HG02852 (cell line): ENCODE results near the gene INPP5B.
"Not testable (repeated sequence)": the region's sequence is repeated elsewhere in the genome, so short reads cannot be mapped to it uniquely, and the experiment has no call there.

ENCODE experiments used
- ATAC-seq: cut with Tn5 transposase; IDR thresholded peaks from one replicate; pipeline ENCODE4 v1.9.1; 2021; ENCODE audit warnings: mild to moderate bottlenecking, moderate library complexity; ENCODE audit not compliant: unreplicated experiment

The INPP5B gene

GRCh38 chr1:37915476-37916093 is 31.3 kb downstream of the INPP5B start:
- no peak for ATAC-seq

DNA sequence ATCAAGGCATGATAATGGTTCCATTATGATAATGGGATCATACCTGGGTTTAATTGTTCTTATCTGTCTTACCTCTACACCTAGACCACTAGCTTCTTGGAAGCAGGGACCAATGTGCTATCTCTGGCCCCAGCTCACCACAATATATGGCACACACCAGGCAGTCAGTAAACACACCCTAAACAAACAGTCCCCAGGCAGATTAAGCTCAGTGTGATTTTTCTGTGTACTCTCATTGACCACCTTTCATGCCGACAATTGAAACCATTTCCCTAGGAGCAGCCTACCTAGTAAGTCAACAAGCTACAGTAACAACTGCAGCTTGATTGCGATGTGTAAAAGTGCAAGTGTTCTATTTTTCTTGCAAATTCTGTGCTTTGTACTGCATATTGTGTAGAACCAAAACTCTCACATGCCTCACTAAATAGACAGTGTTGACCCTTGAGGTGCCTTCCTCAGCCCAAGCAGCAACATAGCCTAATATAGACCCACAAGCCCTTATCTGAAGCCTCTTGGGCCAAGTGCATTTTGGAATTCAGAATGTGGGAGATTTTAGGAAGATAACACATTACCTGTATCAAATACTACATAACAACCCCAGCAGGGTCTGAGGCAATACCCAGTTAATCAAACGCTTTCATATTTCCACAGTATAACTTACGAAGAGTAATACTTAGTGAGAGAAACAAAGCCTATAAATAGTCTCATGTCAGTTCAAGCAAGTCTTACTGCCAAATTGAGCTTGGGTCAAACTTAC is 32.0 kb downstream of the INPP5B start:
- no peak for ATAC-seq

DNA sequence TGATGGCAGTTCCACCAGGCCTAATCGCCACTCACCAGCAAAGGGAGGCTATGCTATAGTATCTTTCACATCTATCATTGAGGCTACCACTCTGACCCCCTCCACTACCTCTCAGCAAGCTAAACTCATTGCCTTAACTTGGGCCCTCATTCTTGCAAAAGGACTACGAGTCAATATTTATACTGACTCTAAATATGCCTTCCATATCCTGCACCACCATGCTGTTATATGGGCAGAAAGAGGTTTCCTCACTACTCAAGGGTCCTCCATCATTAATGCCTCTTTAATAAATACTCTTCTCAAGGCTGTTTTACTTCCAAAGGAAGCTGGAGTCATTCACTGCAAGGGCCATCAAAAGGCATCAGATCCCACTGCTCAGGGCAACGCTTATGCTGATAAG is 35.4 kb downstream of the INPP5B start:
- ATAC-seq, result not testable (repeated sequence)

DNA sequence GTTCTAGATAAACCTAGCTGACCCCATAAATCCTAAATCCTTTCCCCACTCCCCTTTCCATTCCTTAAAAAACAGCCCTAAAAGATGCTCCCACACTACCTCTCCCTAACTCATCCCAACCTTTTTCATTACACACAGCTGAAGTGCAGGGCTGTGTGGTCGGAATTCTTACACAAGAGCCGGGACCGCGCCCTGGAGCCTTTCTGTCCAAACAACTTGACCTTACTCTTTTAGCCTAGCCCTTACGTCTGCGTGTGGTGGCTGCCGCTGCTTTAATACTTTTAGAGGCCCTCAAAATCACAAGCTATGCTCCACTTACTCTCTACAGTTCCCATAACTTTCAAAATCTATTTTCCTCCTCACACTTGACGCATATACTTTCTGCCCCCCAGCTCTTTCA is 36.0 kb downstream of the INPP5B start:
- not testable (repeated sequence) for ATAC-seq

- not testable (repeated sequence) for ATAC-seq
Observed at GRCh38 chr1:37908531-37908930, 38.3 kb downstream of the INPP5B start.

- not testable (repeated sequence) for ATAC-seq
Observed at GRCh38 chr1:37907416-37908125, 39.3 kb downstream of the INPP5B start.

DNA sequence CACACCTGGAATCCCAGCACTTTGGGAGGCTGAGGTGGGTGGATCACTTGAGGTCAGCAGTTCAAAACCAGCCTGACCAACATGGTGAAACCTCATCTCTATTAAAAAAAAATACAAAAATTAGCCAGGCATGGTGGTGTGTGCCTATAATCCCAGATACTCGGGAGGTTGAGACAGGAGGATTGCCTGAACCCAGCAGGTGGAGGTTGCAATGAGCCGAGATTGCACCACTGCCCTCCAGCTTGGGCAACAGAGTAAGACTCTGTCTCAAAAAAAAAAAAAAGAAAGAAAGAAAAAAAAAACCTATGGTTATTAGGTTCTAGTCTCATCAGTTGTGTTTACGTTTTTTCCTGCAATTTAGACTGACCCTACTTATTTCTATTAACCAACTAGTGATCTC is 40.3 kb downstream of the INPP5B start:
- ATAC-seq, result not testable (repeated sequence)

DNA sequence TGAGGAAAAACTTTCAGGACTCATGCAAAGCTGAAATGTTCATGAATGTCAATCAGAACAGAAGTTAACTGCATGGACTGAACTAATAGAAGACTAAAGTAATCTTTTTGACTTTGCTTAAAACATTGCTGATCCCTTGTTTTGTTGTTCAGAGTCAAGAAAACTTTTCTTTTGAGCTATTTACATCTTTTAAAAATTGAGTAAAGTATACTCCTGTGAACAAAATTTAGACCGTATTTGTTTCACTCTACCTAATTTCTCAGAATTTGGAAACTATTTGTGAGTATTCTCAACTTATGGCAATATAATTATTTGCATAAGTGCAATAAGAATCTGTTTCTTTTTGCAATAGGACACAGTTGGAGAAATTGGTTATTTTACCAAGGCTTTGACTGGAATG is 41.1 kb downstream of the INPP5B start:
- ATAC-seq, result no peak

DNA sequence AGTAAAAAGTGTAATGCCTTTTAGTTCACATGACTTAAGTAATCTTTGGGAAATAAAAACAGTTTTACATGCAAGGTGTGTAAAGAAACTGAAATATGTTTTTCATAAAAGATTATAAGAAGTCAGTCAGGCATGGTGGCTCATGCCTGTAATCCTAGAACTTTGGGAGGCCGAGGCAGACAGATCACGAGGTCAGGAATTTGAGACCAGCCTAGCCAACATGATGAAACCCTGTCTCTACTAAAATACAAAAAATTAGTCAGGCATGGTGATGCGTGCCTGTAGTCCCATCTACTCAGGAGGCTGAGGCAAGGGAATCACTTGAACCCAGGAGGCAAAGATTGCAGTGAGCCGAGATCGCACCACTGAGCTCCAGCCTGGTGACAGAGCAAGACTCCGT is 42.9 kb downstream of the INPP5B start:
- ATAC-seq, result not testable (repeated sequence)

DNA sequence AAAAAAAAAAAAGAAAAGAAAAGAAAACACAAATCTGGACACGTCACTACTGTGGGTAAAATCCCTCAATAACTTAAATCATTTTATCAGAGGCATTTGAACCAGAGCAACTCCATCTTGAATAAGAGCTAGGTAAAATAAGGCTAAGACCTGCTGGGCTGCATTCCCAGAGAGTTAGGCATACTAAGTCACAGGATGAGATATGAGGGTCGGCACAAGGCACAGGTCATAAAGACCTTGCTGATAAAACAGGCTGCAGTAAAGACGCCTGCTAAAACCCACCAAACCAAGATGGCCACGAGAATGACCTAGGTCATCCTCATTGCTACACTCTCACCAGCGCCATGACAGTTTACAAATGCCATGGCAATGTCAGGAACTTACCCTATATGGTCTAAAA is 43.9 kb downstream of the INPP5B start:
- ATAC-seq, result no peak

GRCh38 chr1:37901893-37902225 is 45.0 kb downstream of the INPP5B start:
- no peak for ATAC-seq

DNA sequence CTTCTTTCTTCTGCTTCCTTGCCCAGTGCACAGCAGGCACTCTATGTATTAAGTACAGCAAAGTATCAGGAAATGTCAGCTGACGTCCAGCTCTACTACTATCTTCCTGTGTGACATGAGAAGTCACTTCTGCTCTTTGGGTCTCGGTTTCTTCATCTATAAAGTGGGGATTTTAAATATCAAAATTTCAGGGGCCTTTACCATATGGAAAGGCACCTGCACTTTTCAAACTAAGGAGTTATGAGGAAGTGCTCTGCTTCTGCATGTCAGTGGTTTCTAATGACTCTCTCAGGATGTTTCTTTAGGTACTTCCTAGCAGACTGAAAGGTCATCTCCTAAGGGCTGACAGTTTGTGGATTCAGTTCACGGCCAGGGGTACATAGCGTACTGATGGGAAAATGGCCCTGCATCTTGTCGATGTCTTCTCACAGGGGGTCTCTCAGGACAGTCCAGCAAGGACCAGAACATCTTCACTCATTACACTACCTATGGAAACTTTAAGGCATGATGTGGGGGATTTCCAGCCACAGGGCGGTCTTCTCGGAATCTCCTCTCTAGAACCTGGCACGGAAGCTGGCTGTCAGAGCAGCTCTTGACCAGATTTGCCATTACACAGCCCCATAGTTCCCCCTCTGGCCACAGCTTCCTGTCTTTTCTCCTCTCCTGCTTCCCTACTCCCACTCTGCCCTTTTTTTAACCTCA is 45.5 kb downstream of the INPP5B start:
- peak; percentile 62 for ATAC-seq

DNA sequence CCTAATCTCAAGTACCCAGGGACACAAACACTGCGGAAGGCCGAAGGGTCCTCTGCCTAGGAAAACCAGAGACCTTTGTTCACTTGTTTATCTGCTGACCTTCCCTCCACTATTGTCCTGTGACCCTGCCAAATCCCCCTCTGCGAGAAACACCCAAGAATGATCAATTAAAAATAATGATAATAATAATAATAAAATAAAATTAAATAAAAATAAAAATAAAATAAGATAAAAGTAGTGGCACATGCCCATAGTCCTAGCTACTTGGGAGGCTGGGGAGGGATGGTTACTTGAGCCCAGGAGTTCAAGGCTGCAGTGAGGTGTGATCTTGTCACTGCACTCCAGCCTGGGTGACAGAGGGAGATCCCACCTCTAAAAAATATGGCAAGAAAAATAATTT is 49.3 kb downstream of the INPP5B start:
- ATAC-seq, result not testable (repeated sequence)

DNA sequence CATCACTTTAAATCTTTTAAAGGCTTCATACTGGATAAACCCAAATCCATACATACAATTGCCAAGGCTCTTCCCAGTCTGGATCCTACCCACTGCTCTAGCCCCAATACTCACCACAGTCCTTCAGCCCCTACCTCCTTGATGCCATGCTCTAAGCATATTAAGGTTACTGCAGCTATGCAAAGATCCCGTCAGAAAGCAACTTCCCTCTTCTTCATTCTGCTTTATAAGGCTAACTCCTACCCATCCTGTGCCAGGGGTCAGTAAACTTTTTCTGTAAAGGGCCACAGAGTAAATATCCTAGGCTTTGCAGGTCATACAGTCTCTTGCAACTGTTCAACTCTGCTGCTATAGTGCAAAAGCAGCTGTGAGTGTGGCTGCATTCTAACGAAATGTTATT is 53.2 kb downstream of the INPP5B start:
- no peak for ATAC-seq

DNA sequence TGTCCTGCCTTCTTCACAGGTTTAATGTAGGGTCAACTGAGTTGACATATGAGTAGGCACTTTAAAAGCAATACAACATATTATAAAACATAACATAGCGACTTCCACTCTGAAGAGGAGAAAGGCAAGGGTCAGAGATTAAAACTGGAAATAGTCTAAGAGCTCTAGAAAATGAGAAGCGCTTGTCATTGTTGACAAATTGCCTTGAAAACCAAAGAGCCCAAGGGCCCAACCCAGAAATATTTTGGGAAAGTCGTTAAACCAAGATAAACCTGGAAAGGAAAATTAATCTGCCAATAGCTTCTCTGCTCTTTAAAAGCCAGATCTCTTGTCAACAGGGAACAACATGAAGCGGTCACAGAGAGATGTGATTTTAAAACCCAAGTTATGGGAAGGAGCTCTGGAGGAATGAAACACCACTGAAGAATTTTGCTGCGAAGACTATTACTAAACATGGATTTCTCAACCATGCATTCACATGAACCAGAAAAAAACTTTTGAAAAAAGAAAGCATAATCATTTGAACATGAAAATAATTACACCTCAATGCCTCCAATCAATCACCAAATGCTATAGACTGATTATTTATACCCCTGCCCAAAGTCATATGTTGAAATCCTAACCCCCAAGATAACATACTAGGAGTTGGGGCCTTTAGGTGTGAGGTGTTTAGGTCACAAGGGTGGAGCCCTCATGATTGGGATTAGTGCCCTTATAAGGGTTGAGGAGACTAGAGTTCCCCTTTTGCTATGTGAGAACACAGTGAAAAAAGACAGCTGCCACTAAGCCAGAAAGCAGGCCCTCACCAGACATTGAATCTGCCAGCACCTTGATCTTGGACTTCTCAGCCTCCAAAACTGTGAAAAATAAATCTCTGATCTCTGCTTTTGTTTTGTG is 54.5 kb downstream of the INPP5B start:
- no peak for ATAC-seq

- ATAC-seq, result no peak
Observed at GRCh38 chr1:37890378-37891014, 56.4 kb downstream of the INPP5B start.

DNA sequence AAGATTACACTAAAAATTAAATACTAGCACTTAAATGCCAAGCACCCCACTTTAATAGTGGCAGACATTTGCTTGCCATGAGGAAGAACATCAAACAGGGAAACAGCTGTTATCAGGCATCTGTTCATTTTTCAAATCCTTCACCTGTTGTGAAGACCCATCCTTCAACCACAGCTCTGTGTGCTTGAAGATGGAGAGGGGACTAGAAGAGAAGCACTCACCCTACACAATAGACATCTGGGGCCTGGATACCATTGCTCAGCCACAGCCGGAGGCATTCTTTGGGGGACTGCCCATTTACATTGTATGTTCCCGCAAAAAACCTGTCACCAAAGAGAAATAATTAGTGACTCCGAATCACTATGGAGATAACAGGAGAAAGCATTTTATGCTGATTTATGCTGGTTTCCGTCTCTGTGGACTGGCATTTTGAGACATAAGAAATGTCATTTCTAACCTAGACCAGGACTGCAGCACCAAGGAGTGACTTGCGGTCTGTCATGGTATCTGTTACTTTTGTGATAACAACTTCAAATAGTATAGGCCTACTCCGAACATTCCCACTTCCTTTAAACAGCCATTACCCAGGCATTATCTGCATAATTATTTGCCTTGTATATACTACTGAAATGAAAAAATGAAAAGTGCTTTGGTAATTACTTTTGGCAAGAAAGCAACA is 58.7 kb downstream of the INPP5B start:
- ATAC-seq, result no peak

DNA sequence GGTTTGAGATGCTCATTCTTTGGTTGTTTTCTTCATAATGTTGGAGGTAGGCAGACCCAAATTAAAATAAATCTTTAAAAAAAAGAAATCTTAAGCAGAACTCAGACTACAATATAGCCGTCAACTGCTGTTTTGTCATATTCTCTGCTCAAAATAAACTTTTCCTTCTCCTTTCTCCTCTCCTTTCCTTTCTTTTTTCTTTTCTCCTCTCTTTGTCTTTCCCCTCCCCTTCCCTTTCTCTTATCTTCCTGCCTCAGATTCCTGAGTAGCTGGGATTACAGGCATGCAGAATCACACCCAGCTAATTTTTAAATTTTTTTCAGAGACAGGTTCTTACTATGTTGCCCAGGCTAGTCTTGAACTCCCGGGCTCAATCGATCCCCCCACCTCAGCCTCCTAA is 62.7 kb downstream of the INPP5B start:
- ATAC-seq, result no peak

DNA sequence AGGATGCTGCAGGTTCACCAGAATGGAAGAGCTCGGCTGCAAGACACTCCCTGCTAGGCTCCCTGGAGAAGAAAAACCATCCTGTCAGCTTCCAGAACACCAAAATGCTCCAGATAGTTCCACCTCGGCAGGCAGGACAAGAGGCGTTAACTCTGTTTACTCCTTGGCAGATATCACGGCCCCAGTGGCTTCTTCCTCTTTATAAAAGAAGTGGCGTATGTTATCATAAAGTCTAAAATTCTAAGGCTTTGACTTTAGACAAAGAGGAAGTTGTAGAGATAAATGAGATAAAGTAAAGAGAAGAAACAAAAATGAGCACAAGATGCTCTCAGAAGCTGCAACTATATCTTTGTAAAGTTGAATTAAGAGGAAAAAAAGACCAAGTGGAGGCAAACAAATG is 63.2 kb downstream of the INPP5B start:
- ATAC-seq, result no peak
